ENCODE results near the gene EFCAB7.

Gene EFCAB7

GRCh38 chr1:63548303-63548702, 25.0 kb downstream of the EFCAB7 start:
- TF ChIP-seq REST (IDR thresholded peaks at IDR 0.05; ENCODE audit: insufficient read depth in 1 of 2, low read depth in 2 of 2, low read length in 2 of 2): no peak
- TF ChIP-seq FOXP2 (optimal IDR thresholded peaks at IDR 0.05; ENCODE audit: borderline replicate concordance, extremely low read depth, extremely low read length, insufficient read depth): no peak
- TF ChIP-seq POLR2AphosphoS5 (IDR thresholded peaks at IDR 0.05; ENCODE audit: low read depth, low read length): no peak
- no peak for TF ChIP-seq SIN3A (IDR thresholded peaks at IDR 0.05; ENCODE audit: borderline replicate concordance, insufficient read depth, low read length)
- no peak for TF ChIP-seq TAF1 (IDR thresholded peaks at IDR 0.05; ENCODE audit: borderline replicate concordance, insufficient read depth, low read length)

- TF ChIP-seq FOXP2 (optimal IDR thresholded peaks at IDR 0.05; ENCODE audit: borderline replicate concordance, extremely low read depth, extremely low read length, insufficient read depth) (no peak), POLR2AphosphoS5 (IDR thresholded peaks at IDR 0.05; ENCODE audit: low read depth, low read length) (no peak), TAF1 (IDR thresholded peaks at IDR 0.05; ENCODE audit: borderline replicate concordance, insufficient read depth, low read length) (no peak), SIN3A (IDR thresholded peaks at IDR 0.05; ENCODE audit: borderline replicate concordance, insufficient read depth, low read length) (no peak), REST (IDR thresholded peaks at IDR 0.05; ENCODE audit: insufficient read depth in 1 of 2, low read depth in 2 of 2, low read length in 2 of 2) (no peak)
Measured at GRCh38 chr1:63548877-63549276, 25.6 kb downstream of the EFCAB7 start.

- TF ChIP-seq REST (IDR thresholded peaks at IDR 0.05; ENCODE audit: insufficient read depth in 1 of 2, low read depth in 2 of 2, low read length in 2 of 2): no peak
- TF ChIP-seq SIN3A (IDR thresholded peaks at IDR 0.05; ENCODE audit: borderline replicate concordance, insufficient read depth, low read length): no peak
- TF ChIP-seq POLR2AphosphoS5 (IDR thresholded peaks at IDR 0.05; ENCODE audit: low read depth, low read length): no peak
- no peak for TF ChIP-seq FOXP2 (optimal IDR thresholded peaks at IDR 0.05; ENCODE audit: borderline replicate concordance, extremely low read depth, extremely low read length, insufficient read depth)
- no peak for TF ChIP-seq TAF1 (IDR thresholded peaks at IDR 0.05; ENCODE audit: borderline replicate concordance, insufficient read depth, low read length)
Measured at GRCh38 chr1:63555480-63555879, 32.2 kb downstream of the EFCAB7 start.

- TF ChIP-seq POLR2AphosphoS5 (IDR thresholded peaks at IDR 0.05; ENCODE audit: low read depth, low read length): no peak
- TF ChIP-seq REST (IDR thresholded peaks at IDR 0.05; ENCODE audit: insufficient read depth in 1 of 2, low read depth in 2 of 2, low read length in 2 of 2): no peak
- no peak for TF ChIP-seq FOXP2 (optimal IDR thresholded peaks at IDR 0.05; ENCODE audit: borderline replicate concordance, extremely low read depth, extremely low read length, insufficient read depth)
- no peak for TF ChIP-seq SIN3A (IDR thresholded peaks at IDR 0.05; ENCODE audit: borderline replicate concordance, insufficient read depth, low read length)
- no peak for TF ChIP-seq TAF1 (IDR thresholded peaks at IDR 0.05; ENCODE audit: borderline replicate concordance, insufficient read depth, low read length)
Measured at GRCh38 chr1:63557365-63557987, 34.2 kb downstream of the EFCAB7 start.
